M059J (cell line): ENCODE measurements around the gene SEH1L. TPM values are rescaled to one million over a fixed set of nuclear protein-coding genes. Genes with fewer than 3 reads are reported as not detected.

Experiments
- DNase-seq: peaks from one replicate; pipeline ENCODE4 v3.0.0-alpha.2; 2012; ENCODE audit warnings: low read depth
- total RNA-seq: library from RNA; depleted of rRNA; stranded (reverse); fragments of >200 nt; shearing (Covaris generic); gene quantifications from 2 replicates; pipeline ENCODE4 v1.2.3, GENCODE V29; 2014; rRNA removed

Gene SEH1L
- total RNA-seq, 1 experiment from 2014 or later, result 40.9 TPM

DNA sequence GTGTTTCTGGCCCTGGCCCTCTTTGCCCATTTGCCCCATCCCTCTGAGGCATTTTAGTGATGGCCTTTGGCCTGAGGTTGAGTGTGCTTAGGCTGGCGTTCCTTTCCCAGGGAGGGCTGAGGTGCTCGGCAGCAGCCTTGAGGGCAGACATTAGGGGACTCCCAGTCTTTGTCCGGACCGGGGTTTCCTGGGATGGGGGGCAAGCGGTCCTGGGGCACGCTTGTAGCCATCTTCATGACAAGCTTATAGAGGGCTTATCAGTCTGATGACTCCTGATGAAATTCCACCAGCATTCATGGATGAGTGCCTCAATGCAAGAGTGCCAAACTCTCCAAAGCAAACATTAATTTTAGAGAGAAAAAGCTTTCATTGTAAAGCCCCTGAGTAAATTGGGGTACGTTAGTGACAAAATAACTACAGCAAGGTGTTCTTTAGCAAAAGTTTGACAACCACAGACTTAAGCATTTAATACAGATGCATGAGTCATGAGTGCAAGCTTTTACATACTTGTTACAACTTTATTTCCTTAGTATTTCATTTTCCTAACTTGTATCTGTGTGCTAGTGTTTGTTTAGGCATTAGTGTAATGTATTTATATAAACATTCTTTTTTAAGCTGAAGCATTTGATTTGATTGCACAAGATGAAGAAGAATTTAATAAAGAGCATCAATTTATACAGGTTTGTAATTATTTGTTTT, 89.0 kb downstream of the SEH1L start:
- peak; percentile 2 for DNase-seq

Other genes starting within 250 kb of the SEH1L start
- 9.9 and 22.4 TPM in 2 replicates for gene CEP76, start 245.3 kb upstream of the SEH1L start, total RNA-seq
- gene PSMG2, start 245.0 kb upstream of the SEH1L start, total RNA-seq, result 92.3 and 136 TPM in 2 replicates
- 12.7 and 23.0 TPM in 2 replicates for gene PTPN2, start 63.8 kb upstream of the SEH1L start, total RNA-seq
- 22.8 and 26.1 TPM in 2 replicates for gene CEP192, start 43.4 kb downstream of the SEH1L start, total RNA-seq